Lower leg skin (tissue), 4 donors: ENCODE measurements around the gene PPM1L. TPM values are rescaled to one million over a fixed set of nuclear protein-coding genes. Genes with fewer than 3 reads are reported as not detected.

Experiments used
- DNase-seq, 2 donors: peaks; one replicate each; pipeline ENCODE4 v3.0.0-alpha.2; 2019; ENCODE audit warnings: low spot score in 2 of 2
- H3K4me3 ChIP-seq: fragments of 200-600 bp; sonication (generic); 2 replicates; pipeline ENCODE4 v1.5.1; 2017; ENCODE audit warnings: mild to moderate bottlenecking, low read depth; ENCODE audit not compliant: poor library complexity, severe bottlenecking
- CTCF ChIP-seq, 3 donors: fragments of 450-650 bp; IDR thresholded peaks; one replicate each; pipeline ENCODE4 v1.5.1; 2016; ENCODE audit warnings: antibody characterized with exemption in 3 of 3, mild to moderate bottlenecking in 3 of 3, moderate library complexity in 2 of 3
- POLR2A ChIP-seq, 2 donors: fragments of 450-650 bp; IDR thresholded peaks; one replicate each; pipeline ENCODE4 v1.6.1; 2016 to 2017; ENCODE audit warnings: antibody characterized with exemption in 2 of 2, mild to moderate bottlenecking in 1 of 2, moderate library complexity in 1 of 2
- WGBS, 2 donors: methylation state at CpG; one replicate each; pipeline ENCODE4 v1.1.5; 2018; 5-methylcytosine and 5-hydroxymethylcytosine counted together
- intact Hi-C: fragments of 100-400 bp; cut with DNase I; formaldehyde crosslinking; loops from one replicate; pipeline ENCODE4 v1.15.0; 2023; ENCODE audit warnings: low total_unique reads
- total RNA-seq, 4 donors: library from RNA; depleted of rRNA; stranded (reverse); fragments of >200 nt; gene quantifications; one replicate each; pipeline ENCODE4 v1.1.0, GENCODE V29; 2016

The PPM1L gene
- total RNA-seq, 4 donors from 2014 or later = 34.9 to 46.5 (median 40.7) TPM

GRCh38 chr3:160941885-160942494 is 186.0 kb downstream of the PPM1L start:
- DNase-seq = peak; percentile 85 to 90
- 27 to 33% methylated on average over 5 of the region's 5 CpGs for WGBS, 2 donors
- TF ChIP-seq POLR2A (IDR thresholded peaks at IDR 0.05) (no peak), CTCF (IDR thresholded peaks at IDR 0.05) (peak in 1 of 3 donors; percentile 72)
- H3K4me3 ChIP-seq = no peak overlapping the region
- intact Hi-C loops = loop anchor here (5.0 to 10.0 kb wide), 2 partner anchors 235 to 483 kb away; no protein-coding TSS in a partner anchor

GRCh38 chr3:160943996-160944395 is 188.0 kb downstream of the PPM1L start:
- no peak for DNase-seq
- no peak overlapping the region for H3K4me3 ChIP-seq
- intact Hi-C loops = loop anchor here (5.0 to 10.0 kb wide), 2 partner anchors 237 to 481 kb away; no protein-coding TSS in a partner anchor
- no peak for TF ChIP-seq CTCF (IDR thresholded peaks at IDR 0.05)
- no peak for TF ChIP-seq POLR2A (IDR thresholded peaks at IDR 0.05)
- 70 to 82% methylated on average over 1 of the region's 1 CpG for WGBS, 2 donors

- intact Hi-C loops = loop anchor here (10.0 kb wide), 1 partner anchor 479 kb away; no protein-coding TSS in a partner anchor
- H3K4me3 ChIP-seq = no peak overlapping the region
- DNase-seq = no peak
- 87 to 90% methylated on average over 2 of the region's 2 CpGs for WGBS, 2 donors
- TF ChIP-seq CTCF (IDR thresholded peaks at IDR 0.05) = no peak
- TF ChIP-seq POLR2A (IDR thresholded peaks at IDR 0.05) = no peak
Observed at GRCh38 chr3:160945336-160945735, 189.3 kb downstream of the PPM1L start.

- intact Hi-C loops = loop anchor here (10.0 kb wide), 1 partner anchor 477 kb away; no protein-coding TSS in a partner anchor
- TF ChIP-seq POLR2A (IDR thresholded peaks at IDR 0.05) = no peak
- TF ChIP-seq CTCF (IDR thresholded peaks at IDR 0.05) = no peak
- no peak for DNase-seq
- H3K4me3 ChIP-seq = no peak overlapping the region
- WGBS, 2 donors = 83 to 86% methylated on average over 3 of the region's 3 CpGs
Observed at GRCh38 chr3:160948273-160948672, 192.2 kb downstream of the PPM1L start.

GRCh38 chr3:160949460-160949859 is 193.4 kb downstream of the PPM1L start:
- intact Hi-C loops = loop anchor here (10.0 kb wide), 1 partner anchor 475 kb away; no protein-coding TSS in a partner anchor
- WGBS, 2 donors = 88 to 92% methylated on average over 4 of the region's 4 CpGs
- no peak for DNase-seq
- no peak for TF ChIP-seq CTCF (IDR thresholded peaks at IDR 0.05)
- no peak for TF ChIP-seq POLR2A (IDR thresholded peaks at IDR 0.05)
- H3K4me3 ChIP-seq = no peak overlapping the region
